NCI-H748 (cell line): ENCODE measurements around the gene TSG101.
A peak's percentile ranks its signal among the peaks of the same experiment; 100 is the strongest.

Experiments
- DNase-seq: peaks from one replicate; lab custom pipeline; 2025; ENCODE audit not compliant: unreplicated experiment; lab: John Stamatoyannopoulos, UW

Gene TSG101

GRCh38 chr11:18526521-18527296 lies at the start of gene TSG101:
TSG101 (minus strand) TSS chr11:18526942; CDS start chr11:18526816, 126 bp downstream.
- DNase-seq = peak; percentile 94

- DNase-seq = no peak
Observed at GRCh38 chr11:18575361-18575760, 48.6 kb upstream of the TSG101 start.

GRCh38 chr11:18567081-18567480 lies 40.3 kb upstream of the TSG101 start:
- DNase-seq = no peak

- DNase-seq = no peak
Observed at GRCh38 chr11:18566406-18566805, 39.7 kb upstream of the TSG101 start.

- DNase-seq = no peak
Observed at GRCh38 chr11:18564149-18564548, 37.4 kb upstream of the TSG101 start.

GRCh38 chr11:18563090-18563730 lies 36.5 kb upstream of the TSG101 start:
- DNase-seq = no peak

GRCh38 chr11:18548001-18548400 lies 21.3 kb upstream of the TSG101 start:
- no peak for DNase-seq

- DNase-seq = peak; percentile 24
Observed at GRCh38 chr11:18540207-18541009, 13.7 kb upstream of the TSG101 start.

GRCh38 chr11:18536209-18536608 lies 9.5 kb upstream of the TSG101 start:
- no peak for DNase-seq

GRCh38 chr11:18534245-18534644 lies 7.5 kb upstream of the TSG101 start:
- no peak for DNase-seq

- no peak for DNase-seq
Observed at GRCh38 chr11:18533365-18533764, 6.6 kb upstream of the TSG101 start.

- DNase-seq = no peak
Observed at GRCh38 chr11:18527512-18527911, 770 bp upstream of the TSG101 start.

- DNase-seq = no peak
Observed at GRCh38 chr11:18526130-18526520, 617 bp downstream of the TSG101 start.

GRCh38 chr11:18524248-18524647 lies 2.5 kb downstream of the TSG101 start:
- no peak for DNase-seq

GRCh38 chr11:18523084-18523483 lies 3.7 kb downstream of the TSG101 start:
- no peak for DNase-seq

- DNase-seq = no peak
Observed at GRCh38 chr11:18522388-18522787, 4.4 kb downstream of the TSG101 start.

- no peak for DNase-seq
Observed at GRCh38 chr11:18521122-18521521, 5.6 kb downstream of the TSG101 start.

GRCh38 chr11:18502352-18502751 lies 24.4 kb downstream of the TSG101 start:
- no peak for DNase-seq

GRCh38 chr11:18501629-18502028 lies 25.1 kb downstream of the TSG101 start:
- no peak for DNase-seq

GRCh38 chr11:18498039-18498438 lies 28.7 kb downstream of the TSG101 start:
- no peak for DNase-seq

- no peak for DNase-seq
Observed at GRCh38 chr11:18495703-18496102, 31.0 kb downstream of the TSG101 start.

GRCh38 chr11:18495271-18495670 lies 31.5 kb downstream of the TSG101 start:
- no peak for DNase-seq
